CD4-positive, alpha-beta T cell (primary cell): ENCODE results near the gene MEGF11. TPM values are rescaled to one million over a fixed set of nuclear protein-coding genes. Genes with fewer than 3 reads are reported as not detected.

Source experiments
- ATAC-seq: fragments of 200-7000 bp; cut with Tn5 transposase; one replicate; pipeline ENCODE4 v1.10.0; 2022; ENCODE audit warnings: mild to moderate bottlenecking; ENCODE audit not compliant: poor library complexity
- CTCF ChIA-PET: fragments of 350-600 bp; sonication (Branson Sonifier 250); formaldehyde crosslinking; loops from one replicate; lab custom pipeline; 2021; ENCODE audit warnings: antibody characterized with exemption, inconsistent platforms; lab: Charles Lee
- POLR2A ChIA-PET: fragments of 350-600 bp; sonication (Branson Sonifier 250); formaldehyde crosslinking; loops from one replicate; lab custom pipeline; 2021; ENCODE audit warnings: antibody characterized with exemption, inconsistent platforms; lab: Charles Lee
- DNase-seq, 14 experiments: peaks; one replicate each; pipeline ENCODE4 v3.0.0-alpha.2; 2013 to 2020; ENCODE audit warnings: mixed read lengths in 2 of 14
- H3K27ac ChIP-seq, 2 donors: one replicate each; pipeline versions ENCODE4 v1.5.1 to v1.7.0; 2013; ENCODE audit warnings: low read length in 2 of 2, low read depth in 1 of 2, mild to moderate bottlenecking in 1 of 2
- H3K27me3 ChIP-seq, 2 experiments: 1 replicate in 1 of 2; 2 replicates in 1 of 2; pipeline versions ENCODE4 v1.6.1 to v1.7.0; 2013; ENCODE audit warnings: low read length in 2 of 2, control low read depth in 1 of 2, mild to moderate bottlenecking in 1 of 2, moderate library complexity in 1 of 2; ENCODE audit not compliant: insufficient read depth in 2 of 2, control insufficient read depth in 1 of 2
- H3K36me3 ChIP-seq: one replicate; pipeline ENCODE4 v1.6.1; 2013; ENCODE audit warnings: low read length, control low read depth; ENCODE audit not compliant: insufficient read depth
- H3K4me1 ChIP-seq: one replicate; pipeline ENCODE4 v1.6.1; 2013; ENCODE audit warnings: low read length, control low read depth; ENCODE audit not compliant: insufficient read depth
- H3K4me3 ChIP-seq: one replicate; pipeline ENCODE4 v1.5.1; 2013; ENCODE audit warnings: mild to moderate bottlenecking, low read length, moderate library complexity
- H3K9me3 ChIP-seq, 2 experiments: 1 replicate in 1 of 2; 2 replicates in 1 of 2; pipeline versions ENCODE4 v1.6.1 to v1.7.0; 2013; ENCODE audit warnings: low read length in 2 of 2, mild to moderate bottlenecking in 2 of 2, control low read depth in 1 of 2, moderate library complexity in 1 of 2; ENCODE audit not compliant: control insufficient read depth in 1 of 2, insufficient read depth in 1 of 2
- H3K27ac Mint-ChIP-seq: one replicate; pipeline ENCODE4 v1.8.0; 2020; ENCODE audit warnings: mixed read lengths
- H3K27me3 Mint-ChIP-seq: one replicate; pipeline ENCODE4 v1.8.0; 2021; ENCODE audit warnings: mixed read lengths
- H3K36me3 Mint-ChIP-seq: one replicate; pipeline ENCODE4 v1.8.0; 2021; ENCODE audit warnings: low read depth, mixed read lengths
- H3K4me1 Mint-ChIP-seq: one replicate; pipeline ENCODE4 v1.8.0; 2021; ENCODE audit warnings: low read depth, mixed read lengths
- H3K4me3 Mint-ChIP-seq: one replicate; pipeline ENCODE4 v1.8.0; 2020; ENCODE audit warnings: mild to moderate bottlenecking, mixed read lengths
- H3K9me3 Mint-ChIP-seq: one replicate; pipeline ENCODE4 v1.8.0; 2020; ENCODE audit warnings: mixed read lengths
- CTCF ChIP-seq: fragments of 200-600 bp; IDR thresholded peaks from one replicate; pipeline ENCODE4 v1.8.0; 2022; ENCODE audit warnings: antibody characterized with exemption, mild to moderate bottlenecking
- intact Hi-C, 2 experiments: fragments of 100-400 bp; cut with DNase I in 1 of 2; cut with micrococcal nuclease in 1 of 2; formaldehyde crosslinking; loops; one replicate each; pipeline versions ENCODE4 v1.15.1 to v1.9.0; 2023 to 2025; cut with DNase I, micrococcal nuclease
- total RNA-seq, 174 experiments: library from RNA in 2 of 174; stranded (reverse) in 2 of 174; gene quantifications; one replicate each; pipeline ENCODE4 v1.2.3 and lab custom pipeline; 2021 to 2026

Gene MEGF11
- total RNA-seq, 2 experiments from 2014 or later = not detected

- Histone ChIP-seq H3K27me3 (no peaks in the 10 kb centered on the region), H3K27ac (no peak overlapping the region), H3K4me1 (peaks cover 27% of the 10 kb centered on the region), H3K4me3 (no peak overlapping the region), H3K9me3 (no peaks in the 10 kb centered on the region), H3K36me3 (peaks cover 16% of the 10 kb centered on the region)
- intact Hi-C loops = loop anchor here (10.0 kb wide), 2 partner anchors 89 to 411 kb away; partner anchors contain the start of gene MAP2K1 (in 1 of the 2)
- Mint-ChIP-seq H3K27me3 (no peaks in the 10 kb centered on the region), H3K4me3 (no peak overlapping the region), H3K27ac (peak overlapping the region; percentile 91), H3K9me3 (no peaks in the 10 kb centered on the region), H3K36me3 (peaks cover 43% of the 10 kb centered on the region), H3K4me1 (peaks cover 48% of the 10 kb centered on the region)
- ChIA-PET CTCF (interaction anchor here (1.0 kb wide), 1 partner anchor 202 kb away, joined by 6 read pairs; the partner anchor contains the start of gene SNAPC5), POLR2A (no interaction called here)
- no peak for TF ChIP-seq CTCF
- ATAC-seq = no peak
- no peak for DNase-seq
Observed at GRCh38 chr15:66296186-66296585, 42.6 kb upstream of the MEGF11 start.

GRCh38 chr15:66294932-66295235 is 41.3 kb upstream of the MEGF11 start:
- no peak for ATAC-seq
- peaks cover 33% of the 10 kb centered on the region for H3K4me1 ChIP-seq
- Mint-ChIP-seq H3K4me1 (peaks cover 49% of the 10 kb centered on the region), H3K4me3 (peak overlapping the region; percentile 86), H3K27me3 (no peaks in the 10 kb centered on the region), H3K9me3 (no peaks in the 10 kb centered on the region), H3K27ac (peak overlapping the region; percentile 91), H3K36me3 (peaks cover 31% of the 10 kb centered on the region)
- H3K27me3 ChIP-seq = no peaks in the 10 kb centered on the region
- H3K36me3 ChIP-seq = peaks cover 12% of the 10 kb centered on the region
- CTCF ChIA-PET = no interaction called here
- DNase-seq = no peak
- no peak for TF ChIP-seq CTCF
- H3K9me3 ChIP-seq = no peaks in the 10 kb centered on the region
- no peak overlapping the region for H3K4me3 ChIP-seq
- intact Hi-C loops = loop anchor here (5.0 to 10.0 kb wide), 3 partner anchors 62 to 410 kb away; partner anchors contain the start of genes MAP2K1 (in 1 of the 2) and TIPIN (in 1 of the 2)
- H3K27ac ChIP-seq = no peak overlapping the region
- POLR2A ChIA-PET = interaction anchor here (1.1 to 1.5 kb wide), 4 partner anchors 109 to 426 kb away, joined by 3 to 12 read pairs (median 10); partner anchors contain the start of genes RAB11A, RPL4 and ZWILCH

GRCh38 chr15:66294157-66294931 is 40.8 kb upstream of the MEGF11 start:
- intact Hi-C loops = loop anchor here (5.0 to 10.0 kb wide), 3 partner anchors 63 to 410 kb away; partner anchors contain the start of genes MAP2K1 (in 1 of the 2) and TIPIN (in 1 of the 2)
- H3K27ac ChIP-seq = peak overlapping the region; percentile 80 to 86
- no peaks in the 10 kb centered on the region for H3K9me3 ChIP-seq
- Mint-ChIP-seq H3K4me1 (peaks cover 49% of the 10 kb centered on the region), H3K9me3 (no peaks in the 10 kb centered on the region), H3K36me3 (peaks cover 28% of the 10 kb centered on the region), H3K27ac (peak overlapping the region; percentile 91), H3K27me3 (no peaks in the 10 kb centered on the region), H3K4me3 (peak overlapping the region; percentile 86)
- DNase-seq = peak in 5 of 14 experiments; percentile 5 to 54 (median 52)
- POLR2A ChIA-PET = interaction anchor here (0.6 to 1.5 kb wide), 9 partner anchors 8 to 425 kb away, joined by 3 to 12 read pairs (median 3); partner anchors contain the start of genes RAB11A, RPL4, TIPIN and ZWILCH
- peaks cover 33% of the 10 kb centered on the region for H3K4me1 ChIP-seq
- no peak for TF ChIP-seq CTCF
- peak; percentile 29 for ATAC-seq
- no peaks in the 10 kb centered on the region for H3K27me3 ChIP-seq
- H3K4me3 ChIP-seq = peak overlapping the region; percentile 75
- H3K36me3 ChIP-seq = peaks cover 12% of the 10 kb centered on the region
- CTCF ChIA-PET = no interaction called here
